B cell (primary cell): ENCODE results near the gene KIR3DL2. TPM values are rescaled to one million over a fixed set of nuclear protein-coding genes. Genes with fewer than 3 reads are reported as not detected.
"Not testable (repeated sequence)": the region's sequence is repeated elsewhere in the genome, so short reads cannot be mapped to it uniquely, and the experiment has no call there.

Experiments
- ATAC-seq: fragments of 200-7000 bp; cut with Tn5 transposase; one replicate; pipeline ENCODE4 v1.10.0; 2021; ENCODE audit warnings: low read depth, mild to moderate bottlenecking, moderate number of reproducible peaks, moderate library complexity
- CTCF ChIA-PET: fragments of 350-600 bp; sonication (Branson Sonifier 250); formaldehyde crosslinking; loops from one replicate; lab custom pipeline; 2021; ENCODE audit warnings: antibody characterized with exemption, inconsistent platforms; lab: Charles Lee
- POLR2A ChIA-PET: fragments of 350-600 bp; sonication (Branson Sonifier 250); formaldehyde crosslinking; loops from one replicate; lab custom pipeline; 2021; ENCODE audit warnings: antibody characterized with exemption; lab: Charles Lee
- DNase-seq: peaks from one replicate; pipeline ENCODE4 v3.0.0; 2013
- H2AFZ ChIP-seq: 2 replicates; pipeline ENCODE4 v1.6.1; 2012; ENCODE audit warnings: mild to moderate bottlenecking, low read depth, low read length; ENCODE audit not compliant: insufficient read depth, poor library complexity, severe bottlenecking
- H3K27ac ChIP-seq, 2 donors: 1 replicate in 1 of 2; 2 replicates in 1 of 2; pipeline ENCODE4 v1.5.1; 2012 to 2013; ENCODE audit warnings: low read length in 2 of 2, mild to moderate bottlenecking in 2 of 2, moderate library complexity in 1 of 2
- H3K27me3 ChIP-seq, 4 experiments: fragments of 200-600 bp in 1 of 4; sonication (generic) in 1 of 4; replicated peaks in 1 of 4; 1 replicate in 2 of 4; 2 replicates in 2 of 4; pipeline versions ENCODE4 v1.6.1 to v1.7.0; 2013 to 2016; ENCODE audit warnings: low read length in 3 of 4, mild to moderate bottlenecking in 2 of 4, mixed read lengths in 1 of 4, moderate library complexity in 1 of 4; ENCODE audit not compliant: insufficient read depth in 4 of 4, control insufficient read depth in 3 of 4; ENCODE audit errors: control extremely low read depth in 1 of 4
- H3K36me3 ChIP-seq, 2 experiments: replicated peaks in 1 of 2; 1 replicate in 1 of 2; 2 replicates in 1 of 2; pipeline versions ENCODE4 v1.6.1 to v1.7.1; 2013; ENCODE audit warnings: low read length in 1 of 2; ENCODE audit not compliant: insufficient read depth in 2 of 2, control insufficient read depth in 1 of 2; ENCODE audit errors: control extremely low read depth in 1 of 2, extremely low read depth in 1 of 2
- H3K4me1 ChIP-seq, 2 donors: fragments of 200-600 bp in 1 of 2; sonication (generic) in 1 of 2; 1 replicate in 1 of 2; 2 replicates in 1 of 2; pipeline versions ENCODE4 v1.5.1 to v1.6.1; 2013 to 2017; ENCODE audit warnings: low read length in 2 of 2; ENCODE audit not compliant: control insufficient read depth in 2 of 2, insufficient read depth in 2 of 2
- H3K4me2 ChIP-seq: replicated peaks from 2 replicates; pipeline ENCODE3; 2012; ENCODE audit warnings: mild to moderate bottlenecking, low read depth, low read length; ENCODE audit not compliant: poor library complexity, severe bottlenecking
- H3K4me3 ChIP-seq, 5 experiments: fragments of 200-600 bp in 1 of 5; sonication (generic) in 1 of 5; 1 replicate in 3 of 5; 2 replicates in 2 of 5; pipeline versions ENCODE4 v1.5.1 to v1.7.0; 2011 to 2016; ENCODE audit warnings: low read length in 4 of 5, mild to moderate bottlenecking in 4 of 5, low read depth in 2 of 5, control low read depth in 1 of 5, moderate library complexity in 1 of 5; ENCODE audit not compliant: insufficient read depth in 1 of 5; ENCODE audit errors: control extremely low read depth in 1 of 5, extremely low read depth in 1 of 5
- H3K79me2 ChIP-seq: fragments of 200-600 bp; sonication (generic); one replicate; pipeline ENCODE4 v1.6.0; 2016; ENCODE audit warnings: low read length; ENCODE audit not compliant: control insufficient read depth, insufficient read depth
- H3K9ac ChIP-seq: fragments of 200-600 bp; sonication (generic); 2 replicates; pipeline ENCODE4 v1.6.1; 2017; ENCODE audit warnings: mild to moderate bottlenecking, low read length, moderate library complexity
- H3K9me3 ChIP-seq, 3 donors: one replicate each; pipeline versions ENCODE4 v1.6.1 to v1.7.1; 2013; ENCODE audit warnings: low read length in 2 of 3; ENCODE audit not compliant: control insufficient read depth in 2 of 3, insufficient read depth in 1 of 3; ENCODE audit errors: control extremely low read depth in 1 of 3
- H4K20me1 ChIP-seq: 2 replicates; pipeline ENCODE4 v1.6.0; 2012; ENCODE audit warnings: mild to moderate bottlenecking, low read length; ENCODE audit not compliant: insufficient read depth, control insufficient read depth, poor library complexity, severe bottlenecking
- H3K27ac Mint-ChIP-seq: one replicate; pipeline ENCODE4 v1.8.0; 2021; ENCODE audit warnings: mixed read lengths
- H3K27me3 Mint-ChIP-seq: one replicate; pipeline ENCODE4 v1.8.0; 2021; ENCODE audit warnings: mixed read lengths
- H3K4me1 Mint-ChIP-seq: one replicate; pipeline ENCODE4 v1.8.0; 2021; ENCODE audit warnings: mixed read lengths
- H3K4me3 Mint-ChIP-seq: one replicate; pipeline ENCODE4 v1.8.0; 2021; ENCODE audit warnings: mixed read lengths
- H3K9me3 Mint-ChIP-seq: one replicate; pipeline ENCODE4 v1.8.0; 2022; ENCODE audit warnings: mixed read lengths; ENCODE audit not compliant: insufficient read depth
- EZH2 ChIP-seq: IDR thresholded peaks from 2 replicates; pipeline ENCODE4 v1.6.1; 2012; ENCODE audit warnings: borderline replicate concordance, low read depth, mild to moderate bottlenecking, moderate library complexity, low read length; ENCODE audit not compliant: insufficient read depth, poor library complexity, severe bottlenecking
- WGBS: methylation state at CpG from one replicate; pipeline ENCODE4 v1.1.5; 2013; ENCODE audit warnings: missing lambda C conversion rate; ENCODE audit not compliant: insufficient coverage; 5-methylcytosine and 5-hydroxymethylcytosine counted together
- intact Hi-C: fragments of 100-400 bp; cut with micrococcal nuclease; formaldehyde crosslinking; loops from one replicate; pipeline ENCODE4 v1.10.0; 2022
- polyA plus RNA-seq: library from polyadenylated mRNA; depleted of rRNA; stranded (reverse); fragments of >200 nt; gene quantifications from 2 replicates; pipeline ENCODE4 v1.2.3, GENCODE V29; 2012
- total RNA-seq, 2 donors: library from RNA; stranded (reverse); fragments of 120-200 nt in 1 of 2; gene quantifications; 1 replicate in 1 of 2; 2 replicates in 1 of 2; pipeline versions ENCODE4 v1.2.3 to v1.2.4, GENCODE V29; 2013 to 2022
- TF ChIP-seq, protein P1 (sequence below): fragments of 200-600 bp; IDR thresholded peaks from one replicate; pipeline ENCODE4 v1.8.0; 2022; ENCODE audit warnings: antibody characterized with exemption, mild to moderate bottlenecking

The KIR3DL2 gene
- total and polyA plus RNA-seq, 2 donors (not counting 1 experiment from before 2014, with no cell fraction given), result 0.17 to 0.30 TPM

DNA sequence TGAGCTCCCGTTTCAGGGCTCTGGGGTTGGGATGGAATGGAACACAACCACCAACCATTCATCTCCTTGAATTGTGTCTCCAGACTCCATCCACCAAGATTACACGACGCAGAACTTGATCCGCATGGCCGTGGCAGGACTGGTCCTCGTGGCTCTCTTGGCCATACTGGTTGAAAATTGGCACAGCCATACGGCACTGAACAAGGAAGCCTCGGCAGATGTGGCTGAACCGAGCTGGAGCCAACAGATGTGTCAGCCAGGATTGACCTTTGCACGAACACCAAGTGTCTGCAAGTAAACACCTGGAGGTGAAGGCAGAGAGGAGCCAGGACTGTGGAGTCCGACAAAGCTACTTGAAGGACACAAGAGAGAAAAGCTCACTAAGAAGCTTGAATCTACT, 39.3 kb downstream of the KIR3DL2 start:
- Histone ChIP-seq H3K27ac (no peak overlapping the region), H3K36me3 (no peaks in the 10 kb centered on the region), H3K4me3 (no peak overlapping the region), H2AFZ (no peak overlapping the region), H3K4me1 (no peaks in the 10 kb centered on the region), H4K20me1 (no peaks in the 10 kb centered on the region), H3K4me2 (no peak overlapping the region), H3K9ac (no peak overlapping the region), H3K27me3 (peaks cover 0 to 4% (median 0%) of the 10 kb centered on the region in 4 experiments), H3K9me3 (no peaks in the 10 kb centered on the region), H3K79me2 (no peaks in the 10 kb centered on the region)
- DNase-seq (no peak), ATAC-seq (no peak)
- Mint-ChIP-seq H3K27me3 (peaks cover 8% of the 10 kb centered on the region), H3K4me1 (no peaks in the 10 kb centered on the region), H3K9me3 (no peaks in the 10 kb centered on the region), H3K27ac (no peak overlapping the region), H3K4me3 (no peak overlapping the region)
- no peak for TF ChIP-seq EZH2
- TF ChIP-seq, protein P1, sequence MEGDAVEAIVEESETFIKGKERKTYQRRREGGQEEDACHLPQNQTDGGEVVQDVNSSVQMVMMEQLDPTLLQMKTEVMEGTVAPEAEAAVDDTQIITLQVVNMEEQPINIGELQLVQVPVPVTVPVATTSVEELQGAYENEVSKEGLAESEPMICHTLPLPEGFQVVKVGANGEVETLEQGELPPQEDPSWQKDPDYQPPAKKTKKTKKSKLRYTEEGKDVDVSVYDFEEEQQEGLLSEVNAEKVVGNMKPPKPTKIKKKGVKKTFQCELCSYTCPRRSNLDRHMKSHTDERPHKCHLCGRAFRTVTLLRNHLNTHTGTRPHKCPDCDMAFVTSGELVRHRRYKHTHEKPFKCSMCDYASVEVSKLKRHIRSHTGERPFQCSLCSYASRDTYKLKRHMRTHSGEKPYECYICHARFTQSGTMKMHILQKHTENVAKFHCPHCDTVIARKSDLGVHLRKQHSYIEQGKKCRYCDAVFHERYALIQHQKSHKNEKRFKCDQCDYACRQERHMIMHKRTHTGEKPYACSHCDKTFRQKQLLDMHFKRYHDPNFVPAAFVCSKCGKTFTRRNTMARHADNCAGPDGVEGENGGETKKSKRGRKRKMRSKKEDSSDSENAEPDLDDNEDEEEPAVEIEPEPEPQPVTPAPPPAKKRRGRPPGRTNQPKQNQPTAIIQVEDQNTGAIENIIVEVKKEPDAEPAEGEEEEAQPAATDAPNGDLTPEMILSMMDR, result no peak
- intact Hi-C loops, result no loop called here
- 93% methylated on average over 10 of the region's 11 CpGs for WGBS
- POLR2A ChIA-PET, result no interaction called here
- CTCF ChIA-PET, result no interaction called here

DNA sequence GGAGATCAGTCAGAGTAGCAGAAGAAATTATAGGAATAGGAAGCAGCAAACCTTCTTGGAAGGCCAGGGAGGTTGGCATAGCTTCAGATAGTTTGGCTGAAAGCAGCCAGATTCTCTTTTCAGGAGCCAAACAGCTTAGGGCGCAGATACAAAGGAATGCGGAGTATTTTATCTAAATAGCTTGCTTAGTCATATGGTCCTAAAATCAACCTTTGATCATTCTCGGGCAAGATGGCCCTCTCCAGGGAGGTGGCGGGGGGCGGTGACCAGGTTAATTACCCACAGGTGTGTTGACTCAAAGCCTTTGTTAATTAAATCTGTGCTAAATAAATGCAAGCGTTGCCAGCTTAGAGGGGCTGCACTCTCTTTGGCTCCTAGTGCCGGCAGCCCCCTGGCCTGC, 43.2 kb downstream of the KIR3DL2 start:
- DNase-seq, result no peak
- Mint-ChIP-seq H3K9me3 (no peaks in the 10 kb centered on the region), H3K27me3 (peaks cover 24% of the 10 kb centered on the region), H3K4me3 (no peak overlapping the region), H3K4me1 (no peaks in the 10 kb centered on the region), H3K27ac (no peak overlapping the region)
- H3K4me1 ChIP-seq, result no peaks in the 10 kb centered on the region
- no peaks in the 10 kb centered on the region for H3K36me3 ChIP-seq
- no peak overlapping the region for H3K4me3 ChIP-seq
- no peak overlapping the region for H3K9ac ChIP-seq
- TF ChIP-seq, protein P1, result no peak
- no peak for TF ChIP-seq EZH2
- intact Hi-C loops, result no loop called here
- H3K4me2 ChIP-seq, result no peak overlapping the region
- H2AFZ ChIP-seq, result no peak overlapping the region
- ChIA-PET CTCF (no interaction called here), POLR2A (no interaction called here)
- H4K20me1 ChIP-seq, result no peaks in the 10 kb centered on the region
- no peaks in the 10 kb centered on the region for H3K79me2 ChIP-seq
- no peaks in the 10 kb centered on the region for H3K27me3 ChIP-seq
- H3K27ac ChIP-seq, result no peak overlapping the region
- H3K9me3 ChIP-seq, result no peaks in the 10 kb centered on the region
- no peak for ATAC-seq
- 83% methylated on average over 7 of the region's 7 CpGs for WGBS

DNA sequence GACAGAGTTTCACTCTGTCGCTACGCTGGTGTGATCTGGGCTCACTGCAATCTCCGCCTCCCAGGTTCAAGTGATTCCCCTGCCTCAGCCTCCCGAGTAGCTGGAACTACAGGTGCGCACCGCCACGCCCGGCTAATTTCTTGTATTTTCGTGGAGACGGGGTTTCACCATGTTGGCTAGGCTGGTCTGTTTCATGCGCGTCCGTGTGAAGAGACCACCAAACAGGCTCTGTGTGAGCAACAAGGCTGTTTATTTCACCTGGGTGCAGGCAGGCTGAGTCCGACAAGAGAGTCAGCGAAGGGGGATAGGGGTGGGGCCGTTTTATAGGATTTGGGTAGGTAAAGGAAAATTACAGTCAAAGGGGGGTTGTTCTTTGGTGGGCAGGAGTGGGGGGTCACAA, 43.9 kb downstream of the KIR3DL2 start:
- intact Hi-C loops, H3K4me1 ChIP-seq, H3K4me1 Mint-ChIP-seq, POLR2A ChIA-PET, H3K27me3 ChIP-seq, H4K20me1 ChIP-seq, H3K9ac ChIP-seq, H3K9me3 ChIP-seq, H3K36me3 ChIP-seq, H3K27ac ChIP-seq, DNase-seq, H3K4me3 Mint-ChIP-seq, H3K79me2 ChIP-seq, H3K4me3 ChIP-seq, ATAC-seq, H3K9me3 Mint-ChIP-seq, CTCF ChIA-PET, H2AFZ ChIP-seq, H3K27ac Mint-ChIP-seq, H3K4me2 ChIP-seq: not testable (repeated sequence)
- H3K27me3 Mint-ChIP-seq, result peaks cover 31% of the 10 kb centered on the region
- 95% methylated on average over 16 of the region's 16 CpGs for WGBS
